ENCODE results near the gene CSE1L.
"Not testable (repeated sequence)": the region's sequence is repeated elsewhere in the genome, so short reads cannot be mapped to it uniquely, and the experiment has no call there.

DNA sequence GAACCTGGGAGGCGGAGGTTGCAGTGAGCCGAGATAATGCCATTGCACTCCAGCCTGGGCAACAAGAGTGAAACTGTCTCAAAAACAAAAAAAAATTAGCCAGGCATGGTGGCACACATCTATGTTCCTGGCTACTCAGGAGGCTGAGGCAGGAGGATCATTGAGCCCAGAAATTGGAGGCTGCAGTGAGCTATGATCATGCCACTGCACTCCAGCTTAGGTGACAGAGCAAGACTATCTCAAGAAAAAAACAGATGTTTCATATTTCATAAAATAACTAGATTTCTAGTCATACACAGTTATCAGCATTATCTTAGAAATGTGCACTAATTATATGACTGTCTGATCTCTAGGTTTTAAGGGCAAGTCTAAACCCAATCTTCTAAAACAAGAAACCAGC lies 17.9 kb upstream of the CSE1L start:
- TF ChIP-seq, protein P1, sequence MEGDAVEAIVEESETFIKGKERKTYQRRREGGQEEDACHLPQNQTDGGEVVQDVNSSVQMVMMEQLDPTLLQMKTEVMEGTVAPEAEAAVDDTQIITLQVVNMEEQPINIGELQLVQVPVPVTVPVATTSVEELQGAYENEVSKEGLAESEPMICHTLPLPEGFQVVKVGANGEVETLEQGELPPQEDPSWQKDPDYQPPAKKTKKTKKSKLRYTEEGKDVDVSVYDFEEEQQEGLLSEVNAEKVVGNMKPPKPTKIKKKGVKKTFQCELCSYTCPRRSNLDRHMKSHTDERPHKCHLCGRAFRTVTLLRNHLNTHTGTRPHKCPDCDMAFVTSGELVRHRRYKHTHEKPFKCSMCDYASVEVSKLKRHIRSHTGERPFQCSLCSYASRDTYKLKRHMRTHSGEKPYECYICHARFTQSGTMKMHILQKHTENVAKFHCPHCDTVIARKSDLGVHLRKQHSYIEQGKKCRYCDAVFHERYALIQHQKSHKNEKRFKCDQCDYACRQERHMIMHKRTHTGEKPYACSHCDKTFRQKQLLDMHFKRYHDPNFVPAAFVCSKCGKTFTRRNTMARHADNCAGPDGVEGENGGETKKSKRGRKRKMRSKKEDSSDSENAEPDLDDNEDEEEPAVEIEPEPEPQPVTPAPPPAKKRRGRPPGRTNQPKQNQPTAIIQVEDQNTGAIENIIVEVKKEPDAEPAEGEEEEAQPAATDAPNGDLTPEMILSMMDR (IDR thresholded peaks at IDR 0.05): not testable (repeated sequence)
- TF ChIP-seq POLR2A (IDR thresholded peaks at IDR 0.05): not testable (repeated sequence)

Data from adrenal gland (tissue), 5 donors.